AG20443 (cell line): ENCODE results near the gene LDLRAD4.

Experiments used
- DNase-seq: peaks from one replicate; pipeline ENCODE4 v3.0.0; 2012; ENCODE audit warnings: low spot score, mixed read lengths

LDLRAD4 gene

GRCh38 chr18:13285874-13286273 is 67.3 kb downstream of the LDLRAD4 start:
- DNase-seq = no peak

DNA sequence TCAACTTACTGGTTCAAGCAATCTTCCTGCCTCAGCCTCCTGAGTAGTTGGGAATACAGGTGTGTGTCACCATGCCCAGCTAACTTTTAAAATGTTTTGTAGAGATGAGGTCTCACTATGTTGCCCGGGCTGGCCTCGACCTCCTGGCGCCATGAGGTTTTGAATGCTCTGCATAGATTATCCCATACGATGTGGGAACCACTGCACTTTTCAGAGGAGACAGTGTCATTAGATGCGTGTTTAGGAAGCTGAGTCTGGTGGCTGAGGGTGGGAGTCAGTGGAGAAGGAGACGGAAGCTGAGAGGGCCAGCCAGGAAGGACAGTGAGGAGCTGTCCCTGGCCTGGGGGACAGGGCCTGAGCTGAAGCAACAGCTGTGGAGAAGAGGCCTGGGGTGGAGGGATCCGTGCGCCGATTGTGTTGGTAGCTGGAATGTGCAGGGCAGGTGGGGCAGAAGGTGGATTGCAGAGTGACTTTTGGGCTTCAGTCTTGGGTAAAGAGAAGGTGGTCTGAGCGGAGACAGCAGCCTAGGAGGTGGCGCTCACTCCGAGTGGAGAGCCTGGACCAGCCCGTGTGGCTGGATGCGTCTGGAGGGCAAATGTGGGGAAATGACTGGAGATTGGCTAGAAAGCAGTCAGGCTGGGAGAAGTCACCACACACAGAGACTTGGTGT is 68.0 kb downstream of the LDLRAD4 start:
- no peak for DNase-seq

DNA sequence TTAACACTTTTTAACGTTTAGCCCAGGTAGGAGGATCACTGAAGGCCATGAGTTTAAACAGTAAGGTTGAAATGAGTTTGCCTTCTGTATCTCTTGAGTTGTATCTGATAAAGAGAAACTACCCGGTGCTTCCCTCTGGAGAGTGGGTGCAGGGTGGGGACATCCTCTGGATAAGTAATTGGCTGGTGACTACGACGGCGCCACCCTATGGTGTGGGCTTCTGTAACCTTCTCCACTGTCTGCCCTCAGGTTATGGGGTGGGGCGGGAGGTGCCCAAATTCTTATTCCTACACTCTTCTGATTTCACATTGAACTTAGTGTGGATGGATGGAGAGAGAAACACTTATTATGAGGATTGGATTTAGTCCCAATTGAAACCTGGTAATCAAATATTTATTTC is 68.8 kb downstream of the LDLRAD4 start:
- DNase-seq = no peak

GRCh38 chr18:13288509-13289133 is 70.1 kb downstream of the LDLRAD4 start:
- no peak for DNase-seq

DNA sequence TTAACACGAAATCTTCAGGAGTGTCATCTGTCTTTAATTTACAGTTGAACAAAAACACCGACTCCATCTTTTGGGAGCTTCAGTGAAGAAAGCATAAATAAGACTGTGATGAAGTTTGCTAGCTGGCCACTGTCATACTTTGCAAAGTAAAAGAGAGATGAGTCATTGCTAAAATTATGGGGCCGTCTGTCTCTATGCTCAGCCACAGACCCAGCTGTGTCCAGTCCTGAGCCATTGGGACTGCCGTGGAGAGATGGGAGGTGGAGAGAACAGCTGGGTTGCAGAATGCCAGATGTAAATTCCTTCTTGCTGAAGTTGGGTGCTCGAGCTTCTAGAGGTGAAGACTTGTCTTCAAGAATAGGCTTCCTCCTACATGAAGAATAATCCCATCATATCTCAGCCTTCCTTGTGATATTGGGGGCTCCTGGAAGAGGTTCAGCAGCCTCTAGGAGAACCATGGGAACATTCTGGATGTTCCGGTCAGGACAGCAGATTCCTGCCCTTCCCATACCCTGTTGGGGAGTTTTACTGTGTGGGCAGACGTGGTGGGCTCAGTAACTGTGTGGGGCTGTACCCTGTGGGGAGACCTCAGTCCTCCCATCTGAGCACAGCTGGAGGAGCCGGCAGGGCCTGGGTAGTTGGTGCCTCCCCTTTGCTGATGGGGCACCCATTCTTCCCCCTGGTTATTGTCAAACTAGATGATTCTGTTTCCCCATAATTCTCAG is 71.1 kb downstream of the LDLRAD4 start:
- DNase-seq = peak; percentile 80

GRCh38 chr18:13290856-13291271 is 72.3 kb downstream of the LDLRAD4 start:
- DNase-seq = no peak

DNA sequence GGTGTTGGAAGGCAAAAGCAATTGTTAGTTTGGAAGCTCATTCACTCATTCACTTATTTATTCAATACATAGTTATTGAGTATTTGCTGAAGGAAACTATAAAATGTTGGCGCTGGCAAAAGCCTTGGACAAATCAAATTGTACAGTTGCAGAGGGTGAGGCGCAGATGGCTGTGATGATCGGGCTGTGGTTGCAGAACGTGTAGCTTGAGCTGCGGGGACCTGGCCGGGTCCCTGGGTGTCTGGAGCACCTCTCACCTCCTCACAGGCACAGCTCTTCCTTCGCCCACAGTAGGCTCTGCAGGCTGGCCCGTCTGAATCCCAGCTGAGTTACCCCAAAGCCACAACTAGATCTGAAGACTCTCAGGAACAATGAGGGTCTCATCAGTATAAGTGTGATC is 72.7 kb downstream of the LDLRAD4 start:
- no peak for DNase-seq

DNA sequence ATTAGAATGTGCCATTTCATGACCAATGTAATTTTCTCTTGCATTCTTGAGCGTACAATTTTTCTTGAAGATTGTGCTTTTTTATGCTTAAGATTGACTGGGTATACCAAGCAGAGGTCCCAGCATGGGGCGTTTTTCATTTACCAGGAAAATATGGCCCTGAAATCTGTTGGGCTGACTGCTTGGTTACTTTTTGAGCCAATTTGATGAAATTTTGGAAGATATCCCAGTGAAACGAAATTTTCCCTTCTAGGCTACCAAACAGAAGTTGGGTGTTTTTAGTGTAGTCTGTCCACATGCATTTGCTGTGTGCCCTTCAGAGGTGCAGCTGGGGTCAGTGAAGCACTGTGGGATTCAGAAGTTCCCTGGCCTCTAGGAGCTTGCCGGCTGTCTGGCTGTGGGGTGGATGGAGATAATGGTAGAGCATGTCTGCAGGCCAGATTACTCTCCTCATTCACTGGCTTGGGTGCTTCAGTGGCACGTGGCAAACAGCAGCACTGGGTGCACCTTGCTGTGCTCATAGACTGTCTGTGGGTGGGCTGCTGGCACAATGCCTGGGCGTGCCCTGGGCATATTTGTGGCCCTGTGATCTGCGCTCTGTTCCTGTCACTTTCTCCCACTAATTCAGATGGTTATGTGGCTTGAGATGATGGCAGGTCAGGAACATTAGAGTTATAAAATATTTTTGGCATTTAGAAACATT is 73.3 kb downstream of the LDLRAD4 start:
- DNase-seq = no peak

DNA sequence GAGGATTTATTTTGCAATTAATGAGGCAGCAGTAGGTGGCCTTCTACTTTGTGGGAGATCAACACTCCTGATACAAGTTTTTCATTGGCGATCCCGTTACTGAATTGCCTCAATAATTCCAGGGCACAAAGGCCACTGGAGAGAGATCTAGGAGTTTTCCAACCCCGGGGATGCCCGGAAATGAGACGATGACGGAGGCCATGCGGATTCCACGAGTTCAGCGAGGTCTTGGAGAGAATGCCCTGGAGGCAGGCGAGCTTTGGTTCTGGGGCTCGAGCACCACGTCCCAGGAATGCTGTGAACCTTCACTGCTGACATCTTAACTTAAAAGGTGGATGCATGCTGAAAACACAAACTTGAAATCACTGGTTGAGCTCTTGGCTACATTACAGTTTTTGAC is 74.2 kb downstream of the LDLRAD4 start:
- DNase-seq = no peak

- DNase-seq = no peak
Measured at GRCh38 chr18:13294309-13294708, 75.7 kb downstream of the LDLRAD4 start.

- no peak for DNase-seq
Measured at GRCh38 chr18:13295894-13296293, 77.3 kb downstream of the LDLRAD4 start.

- DNase-seq = no peak
Measured at GRCh38 chr18:13296867-13297574, 78.5 kb downstream of the LDLRAD4 start.

GRCh38 chr18:13298262-13298661 is 79.7 kb downstream of the LDLRAD4 start:
- no peak for DNase-seq

GRCh38 chr18:13300029-13300428 is 81.5 kb downstream of the LDLRAD4 start:
- DNase-seq = no peak

- DNase-seq = no peak
Measured at GRCh38 chr18:13300796-13301195, 82.2 kb downstream of the LDLRAD4 start.

GRCh38 chr18:13302040-13302439 is 83.5 kb downstream of the LDLRAD4 start:
- DNase-seq = no peak

DNA sequence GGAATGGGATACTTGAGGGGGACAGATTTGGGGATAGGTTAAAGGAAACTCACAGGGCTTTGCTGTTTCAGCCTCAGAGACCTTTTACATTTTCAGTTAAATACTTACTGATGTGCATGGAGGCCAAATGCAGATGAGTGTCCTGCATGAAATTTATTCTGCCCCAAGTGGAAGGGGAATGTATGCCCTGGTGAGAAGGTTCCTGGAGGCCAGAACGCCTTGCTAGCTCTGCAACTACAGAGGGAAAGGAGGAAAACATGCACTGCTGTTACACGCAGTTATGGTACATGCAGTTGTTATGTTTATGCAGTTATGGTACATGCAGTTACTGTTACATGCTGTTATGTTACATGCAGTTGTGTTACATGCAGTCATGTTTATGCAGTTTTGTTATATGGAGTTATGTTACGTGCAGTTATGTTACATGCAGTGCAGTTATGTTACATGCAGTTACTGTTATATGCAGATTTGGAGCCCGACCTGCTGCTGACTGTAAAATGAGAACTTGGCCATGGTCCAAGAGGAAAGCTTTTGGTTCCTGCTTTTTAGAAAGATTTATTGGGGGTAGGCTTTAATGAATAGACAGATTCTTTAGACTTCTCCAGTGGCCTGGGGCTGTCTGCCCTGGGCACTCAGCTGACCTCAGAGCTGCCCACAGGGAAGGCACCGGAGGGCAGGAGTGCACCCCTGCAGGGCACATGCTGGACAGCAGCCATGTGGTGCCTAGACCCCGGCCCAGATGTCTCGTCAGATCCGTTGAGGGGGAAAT is 84.1 kb downstream of the LDLRAD4 start:
- no peak for DNase-seq

- peak; percentile 45 for DNase-seq
Measured at GRCh38 chr18:13303756-13304364, 85.3 kb downstream of the LDLRAD4 start.

DNA sequence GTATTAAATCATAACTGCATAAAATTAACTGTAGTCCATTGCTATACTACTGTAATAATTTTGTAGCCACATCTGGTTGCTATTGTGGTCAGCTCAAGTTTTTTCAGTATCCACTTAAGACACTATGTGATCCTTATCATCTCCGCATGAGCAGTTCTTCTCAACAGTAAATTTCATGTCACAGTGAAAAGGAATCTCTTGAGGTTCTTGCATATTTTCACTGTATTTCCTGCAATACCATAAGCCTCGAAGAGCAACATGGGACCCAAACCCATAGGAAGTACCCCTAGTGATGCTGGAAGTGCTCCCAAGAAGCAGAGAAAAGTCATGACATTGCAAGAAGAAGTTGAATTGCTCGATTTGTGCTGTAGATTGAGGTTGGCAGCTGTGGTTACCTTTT is 86.7 kb downstream of the LDLRAD4 start:
- DNase-seq = no peak

DNA sequence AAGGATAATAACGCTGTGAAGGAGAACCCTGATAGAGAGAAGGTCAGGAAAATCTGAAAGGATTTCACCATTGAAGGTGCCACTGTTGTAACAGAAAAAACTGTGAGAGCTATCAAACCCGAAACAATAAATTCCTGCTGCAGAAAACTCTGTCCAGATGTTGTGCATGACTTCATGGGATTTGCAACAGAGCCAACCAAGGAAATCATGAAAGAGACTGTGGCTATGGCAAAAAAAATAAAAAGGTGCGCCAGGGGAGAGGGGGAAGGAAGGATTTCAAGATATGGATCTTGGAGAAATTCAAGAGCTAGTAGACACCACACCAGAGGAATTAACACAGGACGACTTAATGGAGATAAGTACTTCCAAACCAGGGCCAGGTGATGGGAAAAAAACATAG is 88.0 kb downstream of the LDLRAD4 start:
- no peak for DNase-seq

DNA sequence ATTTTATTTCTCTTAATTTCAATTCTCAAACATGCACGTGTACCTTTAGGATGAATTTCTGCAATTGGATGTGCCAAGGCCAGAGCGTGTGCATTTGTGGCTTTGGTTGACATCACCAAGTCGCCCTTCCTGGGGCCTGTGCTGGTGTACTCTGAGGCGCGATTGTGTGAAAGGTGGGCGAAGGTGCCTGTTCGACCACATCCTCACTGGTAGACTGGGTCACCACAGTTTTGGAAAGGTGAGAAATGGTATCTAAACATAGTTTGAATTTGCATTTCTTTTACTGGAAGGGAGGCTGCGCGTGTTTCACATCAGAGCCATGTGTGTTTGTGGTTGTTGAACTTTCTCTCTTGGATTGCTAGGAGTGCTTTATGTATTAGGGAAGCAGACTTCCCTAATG is 89.8 kb downstream of the LDLRAD4 start:
- DNase-seq = no peak
